Stomach (tissue), 9 donors: ENCODE measurements around the gene GLRB. TPM values are rescaled to one million over a fixed set of nuclear protein-coding genes. Genes with fewer than 3 reads are reported as not detected.

Source experiments
- DNase-seq, 2 donors: peaks; one replicate each; pipeline versions ENCODE4 v3.0.0 to v3.0.0-alpha.2; 2013 to 2019
- H3K27ac ChIP-seq, 5 donors: fragments of 200-600 bp in 4 of 5; sonication (generic) in 4 of 5; one replicate each; pipeline ENCODE4 v1.5.1; 2013 to 2019; ENCODE audit warnings: mild to moderate bottlenecking in 1 of 5, moderate library complexity in 1 of 5
- H3K27me3 ChIP-seq, 3 donors: fragments of 200-600 bp; sonication (generic); one replicate each; pipeline ENCODE4 v1.5.1; 2017 to 2019; ENCODE audit warnings: mixed run types in 1 of 3
- H3K36me3 ChIP-seq, 4 donors: fragments of 200-600 bp; sonication (generic); 1 replicate in 3 of 4; 2 replicates in 1 of 4; pipeline ENCODE4 v1.5.1; 2016 to 2019
- H3K4me1 ChIP-seq, 4 donors: fragments of 200-600 bp; sonication (generic); one replicate each; pipeline ENCODE4 v1.5.1; 2016 to 2019
- H3K4me3 ChIP-seq, 4 donors: fragments of 200-600 bp; sonication (generic) in 3 of 4; one replicate each; pipeline ENCODE4 v1.5.1; 2016 to 2019; ENCODE audit warnings: mild to moderate bottlenecking in 1 of 4
- H3K9me3 ChIP-seq, 4 donors: fragments of 200-600 bp; sonication (generic); one replicate each; pipeline ENCODE4 v1.5.1; 2016 to 2019
- CTCF ChIP-seq, 7 experiments: fragments of 450-650 bp in 4 of 7; fragments of 200-600 bp in 3 of 7; sonication (generic) in 3 of 7; IDR thresholded peaks; one replicate each; pipeline ENCODE4 v1.5.1; 2016 to 2019; ENCODE audit warnings: antibody characterized with exemption in 7 of 7, control low read depth in 2 of 7, mild to moderate bottlenecking in 1 of 7
- EP300 ChIP-seq: sonication (generic); formaldehyde crosslinking; IDR thresholded peaks from one replicate; pipeline ENCODE4 v1.6.1; 2017; ENCODE audit warnings: antibody characterized with exemption
- POLR2A ChIP-seq, 4 donors: fragments of 450-650 bp; IDR thresholded peaks; one replicate each; pipeline ENCODE4 v1.6.1; 2016; ENCODE audit warnings: antibody characterized with exemption in 4 of 4, control low read depth in 2 of 4, mild to moderate bottlenecking in 1 of 4, moderate library complexity in 1 of 4
- POLR2AphosphoS5 ChIP-seq, 3 donors: sonication (generic); formaldehyde crosslinking; IDR thresholded peaks; one replicate each; pipeline ENCODE4 v1.6.1; 2016; ENCODE audit warnings: antibody characterized with exemption in 3 of 3
- WGBS, 5 donors: extraction: QIAGEN DNeasy Blood & Tissue Kit in 3 of 5; methylation state at CpG; one replicate each; pipeline versions ENCODE4 v1.1.5 to v1.1.7; 2013 to 2018; 5-methylcytosine and 5-hydroxymethylcytosine counted together
- intact Hi-C: fragments of 100-400 bp; cut with DNase I; formaldehyde crosslinking; loops from one replicate; pipeline ENCODE4 v1.15.1; 2023; ENCODE audit warnings: low total_unique reads
- polyA plus RNA-seq, 3 donors: library from polyadenylated mRNA; stranded (reverse); fragments of 200-250 nt; gene quantifications; one replicate each; pipeline ENCODE4 v1.2.3, GENCODE V29; 2013
- total RNA-seq, 5 donors: library from RNA; depleted of rRNA; stranded (reverse); fragments of >200 nt; gene quantifications; one replicate each; pipeline versions ENCODE4 v1.1.0 to v1.2.3, GENCODE V29; 2014 to 2016
- donor health status: healthy with polysubstance abuse.
- donor health status: Bipolar disorder and iron deficiency.
- donor health status: healthy.

Gene GLRB
- total and polyA plus RNA-seq, 8 donors, result 1.6 to 12.1 (median 5.1) TPM; not detected in 1

- Histone ChIP-seq H3K36me3 (no peaks in the 10 kb centered on the region), H3K27me3 (no peaks in the 10 kb centered on the region), H3K27ac (no peak overlapping the region), H3K9me3 (no peaks in the 10 kb centered on the region), H3K4me1 (no peaks in the 10 kb centered on the region), H3K4me3 (no peak overlapping the region)
- no peak for DNase-seq
- 84 to 97% (median 88%) methylated on average over 2 of the region's 2 CpGs for WGBS, 5 donors
- no peak for TF ChIP-seq POLR2A (IDR thresholded peaks at IDR 0.05)
- no peak for TF ChIP-seq EP300
- TF ChIP-seq CTCF (IDR thresholded peaks at IDR 0.05), result no peak
- no peak for TF ChIP-seq POLR2AphosphoS5 (IDR thresholded peaks at IDR 0.05)
- intact Hi-C loops, result no loop called here
These were observed 119.4 kb downstream of the GLRB start for GRCh38 chr4:157195374-157195773.

- intact Hi-C loops, result no loop called here
- Histone ChIP-seq H3K27me3 (no peaks in the 10 kb centered on the region), H3K27ac (no peak overlapping the region), H3K36me3 (no peaks in the 10 kb centered on the region), H3K9me3 (no peaks in the 10 kb centered on the region), H3K4me1 (no peaks in the 10 kb centered on the region), H3K4me3 (no peak overlapping the region)
- 86 to 100% (median 91%) methylated on average over 1 of the region's 1 CpG for WGBS, 5 donors
- DNase-seq, result no peak
- TF ChIP-seq POLR2A (IDR thresholded peaks at IDR 0.05) (no peak), POLR2AphosphoS5 (IDR thresholded peaks at IDR 0.05) (no peak), CTCF (IDR thresholded peaks at IDR 0.05) (no peak), EP300 (no peak)
These were observed 120.1 kb downstream of the GLRB start for GRCh38 chr4:157196046-157196445.

- 73 to 81% (median 74%) methylated on average over 17 of the region's 17 CpGs for WGBS, 5 donors
- TF ChIP-seq POLR2A (IDR thresholded peaks at IDR 0.05) (no peak), CTCF (IDR thresholded peaks at IDR 0.05) (peak in 2 of 7 experiments; percentile 21 to 26)
These were observed 128.8 kb downstream of the GLRB start for GRCh38 chr4:157204634-157205244.

GRCh38 chr4:157217708-157218107 is 141.8 kb downstream of the GLRB start:
- no peaks in the 10 kb centered on the region for H3K36me3 ChIP-seq
- peak in 1 of 2 donors; percentile 50 for DNase-seq
- 16 to 28% (median 21%) methylated on average over 3 of the region's 3 CpGs for WGBS, 5 donors

More at GRCh38 chr4:157204634-157205244, 128.8 kb downstream of the GLRB start:
- intact Hi-C loops, result no loop called here
- H3K4me3 ChIP-seq, result no peak overlapping the region
- peak in 1 of 2 donors; percentile 13 for DNase-seq
- no peaks in the 10 kb centered on the region for H3K4me1 ChIP-seq
- H3K36me3 ChIP-seq, result no peaks in the 10 kb centered on the region
- no peak overlapping the region for H3K27ac ChIP-seq
- no peaks in the 10 kb centered on the region for H3K9me3 ChIP-seq
- H3K27me3 ChIP-seq, result no peaks in the 10 kb centered on the region

More at GRCh38 chr4:157217708-157218107, 141.8 kb downstream of the GLRB start:
- TF ChIP-seq POLR2A (IDR thresholded peaks at IDR 0.05) (no peak), CTCF (IDR thresholded peaks at IDR 0.05) (peak in 4 of 7 experiments; percentile 27 to 53 (median 30))
- no peaks in the 10 kb centered on the region for H3K9me3 ChIP-seq
- H3K27ac ChIP-seq, result no peak overlapping the region
- H3K4me3 ChIP-seq, result no peak overlapping the region
- intact Hi-C loops, result loop anchor here (10.0 kb wide), 1 partner anchor 767 kb away; no protein-coding TSS in a partner anchor
- H3K27me3 ChIP-seq, result peaks cover 0 to 38% (median 35%) of the 10 kb centered on the region in 3 donors
- peaks cover 7 to 29% (median 27%) of the 10 kb centered on the region in 4 donors for H3K4me1 ChIP-seq
